Mesothelial cell of epicardium (in vitro differentiated cells): ENCODE results near the gene CENPX. TPM values are rescaled to one million over a fixed set of nuclear protein-coding genes. Genes with fewer than 3 reads are reported as not detected.

Source experiments
- DNase-seq, 2 experiments: peaks; one replicate each; pipeline ENCODE4 v3.0.0; 2021; ENCODE audit warnings: low spot score in 2 of 2; ENCODE audit not compliant: unreplicated experiment in 2 of 2
- H3K27ac Mint-ChIP-seq: 2 replicates; pipeline ENCODE4 v1.8.0; 2021; ENCODE audit warnings: mixed read lengths
- H3K27me3 Mint-ChIP-seq: 2 replicates; pipeline ENCODE4 v1.8.0; 2021; ENCODE audit warnings: low read depth, mixed read lengths
- H3K36me3 Mint-ChIP-seq: 2 replicates; pipeline ENCODE4 v1.8.0; 2021; ENCODE audit warnings: mixed read lengths
- H3K4me1 Mint-ChIP-seq: 2 replicates; pipeline ENCODE4 v1.8.0; 2021; ENCODE audit warnings: mixed read lengths
- H3K4me3 Mint-ChIP-seq: 2 replicates; pipeline ENCODE4 v1.8.0; 2021; ENCODE audit warnings: mild to moderate bottlenecking, moderate library complexity, mixed read lengths
- H3K9me3 Mint-ChIP-seq: 2 replicates; pipeline ENCODE4 v1.8.0; 2021; ENCODE audit warnings: mixed read lengths
- CTCF ChIP-seq: fragments of 200-600 bp; sonication (generic); IDR thresholded peaks from one replicate; pipeline ENCODE4 v1.5.0; 2021; ENCODE audit warnings: antibody characterized with exemption; ENCODE audit not compliant: unreplicated experiment
- total RNA-seq: library from RNA; stranded (reverse); gene quantifications from 3 replicates; pipeline ENCODE4 v1.2.1, GENCODE V29; 2021

The CENPX gene
- total RNA-seq, 1 donor from 2014 or later: 40.6 TPM

GRCh38 chr17:81978524-81979298 lies 44.0 kb downstream of the CENPX start:
- Mint-ChIP-seq H3K4me3 (peak overlapping the region; percentile 71), H3K4me1 (peaks cover 18% of the 10 kb centered on the region), H3K9me3 (no peaks in the 10 kb centered on the region), H3K27me3 (no peaks in the 10 kb centered on the region), H3K36me3 (peaks cover 5% of the 10 kb centered on the region), H3K27ac (peak overlapping the region; percentile 50)
- no peak for DNase-seq
- TF ChIP-seq CTCF: no peak

GRCh38 chr17:81977211-81977808 lies 45.4 kb downstream of the CENPX start, which contains the start of gene ASPSCR1:
Gene ASPSCR1 (plus strand): TSS chr17:81977629. CDS start chr17:81977647, 18 bp downstream.
- DNase-seq: peak; percentile 94 to 96
- Mint-ChIP-seq H3K4me1 (peaks cover 14% of the 10 kb centered on the region), H3K36me3 (peaks cover 5% of the 10 kb centered on the region), H3K27ac (peak within 1 kb of the TSS; percentile 90), H3K27me3 (no peaks in the 10 kb centered on the region), H3K4me3 (peak within 1 kb of the TSS; percentile 89), H3K9me3 (peaks cover 3% of the 10 kb centered on the region)
- no peak for TF ChIP-seq CTCF

- H3K36me3 Mint-ChIP-seq: peaks cover 5% of the 10 kb centered on the region
- DNase-seq: no peak
- H3K4me1 Mint-ChIP-seq: peaks cover 12% of the 10 kb centered on the region
- no peaks in the 10 kb centered on the region for H3K27me3 Mint-ChIP-seq
- H3K27ac Mint-ChIP-seq: peak overlapping the region; percentile 90
- no peak for TF ChIP-seq CTCF
- H3K4me3 Mint-ChIP-seq: peak overlapping the region; percentile 89
- peaks cover 4% of the 10 kb centered on the region for H3K9me3 Mint-ChIP-seq
Observed at GRCh38 chr17:81976332-81977210, 46.1 kb downstream of the CENPX start.

- Mint-ChIP-seq H3K27ac (no peak overlapping the region), H3K36me3 (no peaks in the 10 kb centered on the region), H3K4me3 (no peak overlapping the region), H3K9me3 (peaks cover 4% of the 10 kb centered on the region), H3K4me1 (peaks cover 5% of the 10 kb centered on the region), H3K27me3 (no peaks in the 10 kb centered on the region)
- DNase-seq: no peak
- no peak for TF ChIP-seq CTCF
Observed at GRCh38 chr17:81973432-81973831, 49.2 kb downstream of the CENPX start.

- Mint-ChIP-seq H3K9me3 (peaks cover 4% of the 10 kb centered on the region), H3K27ac (no peak overlapping the region), H3K4me3 (no peak overlapping the region), H3K27me3 (peaks cover 11% of the 10 kb centered on the region), H3K36me3 (no peaks in the 10 kb centered on the region), H3K4me1 (peaks cover 11% of the 10 kb centered on the region)
- no peak for DNase-seq
- no peak for TF ChIP-seq CTCF
Observed at GRCh38 chr17:81968850-81969812, 53.5 kb downstream of the CENPX start.
